COLO829 (cell line): ENCODE data around the gene NUDT1.

Source experiments
- DNase-seq: peaks from one replicate; pipeline ENCODE4 v3.0.0; 2012; ENCODE audit warnings: low spot score

NUDT1 gene

DNA sequence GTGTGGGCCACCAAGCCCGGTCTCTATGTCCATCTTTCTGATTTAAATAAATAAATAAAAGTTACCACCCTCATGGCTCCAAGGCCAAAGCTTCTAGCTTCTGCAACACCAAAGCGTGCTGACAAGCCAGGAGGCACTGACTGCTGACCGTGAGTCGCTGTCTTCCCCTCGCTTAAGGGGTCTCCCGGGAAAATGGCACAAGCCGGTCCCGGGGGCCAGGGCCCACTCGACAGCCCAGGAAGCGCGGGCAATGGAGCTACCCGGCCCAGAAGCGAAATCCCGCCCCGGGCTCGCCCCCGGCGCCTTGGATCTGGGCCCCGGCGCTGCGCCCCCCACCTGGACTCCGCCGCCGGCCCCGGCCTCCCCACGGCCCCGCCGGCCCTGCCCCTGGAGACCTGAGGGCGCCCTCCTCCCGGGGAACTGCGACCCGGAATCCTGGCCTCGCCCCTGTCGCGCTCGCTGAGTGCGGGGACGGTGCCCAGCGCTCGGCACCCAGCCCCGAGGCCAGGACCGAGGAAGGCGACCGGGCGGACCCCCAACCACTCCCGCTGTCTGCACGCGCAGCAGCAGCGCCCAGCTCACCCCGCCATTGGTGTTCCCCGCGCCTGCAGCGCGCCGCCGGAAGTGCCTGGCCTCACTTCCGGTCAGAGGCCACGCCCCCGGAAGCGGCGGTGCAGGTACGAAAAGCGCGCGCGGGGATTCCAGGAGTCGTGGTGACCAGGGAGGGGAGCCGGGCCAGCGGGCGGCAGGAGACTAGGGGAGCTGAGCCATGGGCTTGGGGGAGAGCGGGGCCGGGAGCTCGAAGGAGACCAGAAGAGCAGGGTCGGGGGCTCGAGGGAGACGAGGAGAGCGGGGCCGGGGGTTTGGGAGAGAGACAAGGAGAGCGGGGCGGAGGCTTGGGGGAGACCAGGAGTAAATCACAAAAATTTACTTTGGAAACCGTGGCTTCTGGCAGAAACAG, at the start of gene NUDT1, which contains the start of gene MRM2:
Gene NUDT1 (plus strand): TSS at position 647 of the 961 bp plus-strand sequence. CDS start 2,349 bp downstream, outside the sequence.
Gene MRM2 (minus strand): TSS at position 626 of the 961 bp plus-strand sequence. CDS start 36 bp downstream, at position 590.
- DNase-seq = peak; percentile 86

DNA sequence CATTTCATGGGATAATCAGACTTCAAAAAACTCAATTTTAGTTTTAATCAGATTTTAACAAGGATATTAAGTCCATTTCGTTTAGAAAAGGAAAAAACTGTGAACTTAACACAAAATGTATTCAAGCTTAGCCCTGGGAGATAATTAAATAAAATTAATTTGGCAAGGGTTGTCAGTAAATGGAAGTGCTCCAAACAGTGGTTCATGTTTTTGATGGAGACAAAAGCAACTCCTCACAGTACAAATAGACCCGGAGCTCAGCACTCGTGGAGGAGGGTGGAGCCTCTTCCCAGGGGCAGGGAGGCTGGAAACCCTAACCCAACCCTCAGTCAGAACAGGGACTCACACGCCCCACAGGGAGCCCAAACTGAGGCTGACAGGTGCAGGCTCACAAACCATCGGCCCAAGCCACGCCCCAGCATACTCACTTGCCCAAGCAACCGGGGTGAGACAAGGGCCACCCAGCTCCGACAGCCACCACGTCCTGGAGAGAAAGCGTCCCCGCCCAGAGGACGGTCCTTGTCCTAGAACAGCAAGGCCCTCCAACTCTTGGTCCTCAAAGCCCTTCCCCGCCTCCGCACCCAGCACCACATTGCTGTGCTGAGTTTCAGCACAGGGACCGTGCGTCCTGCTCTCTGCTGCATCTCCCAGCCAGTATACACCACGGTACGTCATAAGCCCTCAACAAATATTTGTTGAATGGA, 49.0 kb upstream of the NUDT1 start:
- DNase-seq = no peak

DNA sequence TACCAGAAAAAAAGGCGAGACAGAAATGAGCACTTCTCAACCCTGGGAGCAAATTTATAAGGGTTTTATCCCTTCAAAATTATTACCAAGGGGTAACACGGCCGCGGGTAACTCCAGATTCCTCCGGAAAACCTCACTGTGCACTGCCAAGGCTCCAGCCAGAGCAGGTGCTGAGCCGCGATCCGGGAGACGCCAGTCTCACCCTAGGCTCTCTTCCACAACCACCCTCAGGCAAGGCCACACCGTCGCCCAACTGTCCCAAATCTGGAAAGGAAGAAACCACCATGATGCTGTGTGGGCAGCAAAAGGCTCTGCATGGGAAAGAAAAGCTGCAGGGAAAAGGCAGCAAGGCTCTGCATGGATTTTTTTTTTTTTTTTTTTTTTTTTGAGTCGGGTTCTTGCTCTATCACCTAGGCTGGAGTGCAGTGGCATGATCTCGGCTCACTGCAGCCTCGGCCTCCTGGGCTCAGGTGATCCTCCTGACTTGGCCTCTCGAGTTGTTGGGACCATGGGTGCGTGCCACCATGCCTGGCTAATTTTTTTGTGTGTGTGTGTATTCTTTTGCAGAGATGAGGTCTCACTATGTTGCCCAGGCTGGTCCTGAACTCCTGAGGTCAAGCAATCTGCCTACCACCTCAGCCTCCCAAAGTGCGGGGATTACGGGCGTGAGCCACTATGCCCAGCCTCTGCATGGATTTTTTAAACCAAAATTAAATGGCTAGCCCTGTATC, 48.3 kb upstream of the NUDT1 start:
- no peak for DNase-seq

DNA sequence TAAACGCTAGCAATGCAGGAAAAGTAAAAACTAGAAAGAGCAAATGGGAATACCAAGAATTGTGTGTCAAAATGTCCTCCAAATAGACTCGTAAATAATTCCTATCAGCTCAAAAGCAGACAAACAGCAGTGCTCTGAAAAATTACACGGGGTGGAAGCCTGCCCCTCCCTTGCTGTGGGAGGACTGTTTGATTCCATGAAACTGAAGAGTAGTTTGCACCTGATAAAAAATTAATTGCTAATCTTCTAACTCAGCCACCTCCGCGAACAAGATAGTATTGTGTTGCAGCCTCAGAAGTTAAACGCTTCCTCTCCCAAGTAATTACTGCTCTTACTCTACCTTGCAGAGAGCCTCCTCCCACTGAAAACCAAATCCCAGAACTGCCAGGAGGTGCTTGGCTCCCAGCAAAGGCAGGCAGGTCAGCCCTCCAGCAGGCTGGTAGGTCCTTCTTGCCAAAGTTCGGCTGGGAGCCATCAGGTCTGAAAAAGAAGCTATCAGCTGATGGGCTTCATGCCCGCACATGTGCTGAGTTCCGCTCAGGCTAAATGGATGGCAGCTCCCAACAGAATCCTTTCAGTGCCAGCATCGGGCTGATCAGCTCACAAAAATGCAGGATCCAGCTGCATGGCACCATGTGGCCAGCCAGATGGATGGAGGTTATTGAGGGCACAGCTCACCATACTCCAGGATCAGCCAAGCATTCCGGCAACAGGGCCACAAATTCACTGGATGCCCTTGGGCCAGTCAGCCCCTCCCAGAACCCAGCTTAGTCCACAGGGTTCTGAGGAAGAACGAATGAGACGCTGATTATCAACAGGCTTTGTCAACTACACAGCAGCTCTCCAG, 46.4 kb upstream of the NUDT1 start:
- DNase-seq = no peak

DNA sequence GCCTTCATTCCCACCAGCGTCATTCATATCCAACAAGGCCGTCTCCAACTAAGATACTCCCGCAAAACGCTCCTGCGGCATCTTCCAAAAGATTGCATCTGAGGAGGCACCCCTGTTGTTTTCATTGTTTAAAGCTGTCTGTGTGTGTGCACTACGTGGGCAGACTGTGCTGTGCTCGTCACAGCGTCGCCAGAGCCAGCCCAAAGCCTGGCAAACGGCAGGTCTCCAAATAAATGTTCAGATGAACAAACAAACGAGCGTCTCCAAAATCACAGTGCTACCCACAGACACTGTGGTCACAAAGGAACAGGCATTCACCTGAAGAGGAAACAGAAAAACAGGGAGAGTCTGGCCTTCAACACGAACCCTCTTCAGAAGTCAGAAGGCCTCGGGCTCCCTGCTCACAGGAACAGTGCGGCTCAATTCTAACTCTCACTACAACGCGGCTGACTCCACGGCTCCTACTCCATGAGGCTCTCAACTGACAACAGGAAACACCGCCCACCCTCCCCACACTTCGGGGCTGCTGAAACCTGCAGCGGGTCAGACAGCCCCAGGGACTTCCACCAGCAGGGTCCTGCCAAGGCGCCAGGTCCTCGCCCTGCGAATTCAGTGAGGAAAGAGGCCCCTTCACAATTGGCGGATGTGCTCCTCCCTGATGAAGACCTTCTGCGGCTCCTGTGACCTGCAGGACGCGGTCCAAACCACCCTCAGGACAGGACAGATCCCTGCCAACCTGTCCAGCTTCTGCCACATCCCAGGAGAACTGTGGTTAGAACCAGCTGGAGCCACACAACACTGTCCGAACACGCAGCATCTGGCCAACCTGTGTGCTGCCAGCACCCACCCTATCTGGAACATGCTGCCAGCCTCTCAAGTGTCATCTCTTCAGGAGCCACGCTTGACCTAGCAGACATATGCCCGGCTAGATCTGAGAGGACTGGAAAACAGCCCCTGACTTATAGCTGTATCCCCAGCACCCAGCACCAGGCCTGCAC, 45.3 kb upstream of the NUDT1 start:
- no peak for DNase-seq

DNA sequence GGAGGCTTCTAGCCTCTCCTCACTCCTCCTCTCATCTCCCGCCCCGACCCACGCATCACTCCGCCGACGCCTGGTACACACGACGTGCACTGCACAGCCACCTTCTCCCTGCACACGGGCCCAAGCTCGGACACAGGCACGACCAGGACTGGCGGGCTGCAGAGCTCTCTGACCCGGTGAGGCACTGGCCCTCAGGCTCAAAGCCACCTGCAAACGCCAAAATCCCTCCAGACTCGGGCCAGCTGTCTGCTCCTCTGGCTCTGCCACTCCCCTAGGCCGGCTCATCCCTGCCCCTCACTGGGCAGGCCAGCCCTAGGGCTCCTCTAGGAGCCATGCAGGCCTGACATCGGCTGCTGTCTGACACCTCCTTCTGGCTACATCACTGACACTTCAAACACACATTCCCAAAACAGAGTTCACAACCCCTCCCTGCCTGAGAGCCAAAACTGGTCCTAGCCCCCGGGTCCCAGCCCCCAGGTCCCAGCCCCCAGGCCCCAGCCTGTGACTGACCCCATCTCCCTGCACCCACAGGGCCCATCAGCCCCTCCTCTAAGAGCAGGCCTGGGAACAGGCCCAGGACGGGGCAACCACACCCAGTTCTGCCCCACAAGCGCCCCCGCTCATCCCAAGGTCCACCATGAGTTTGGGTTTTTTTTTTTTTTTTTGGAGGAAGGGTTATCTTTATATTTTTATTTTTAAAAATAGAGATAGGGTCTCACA, 44.4 kb upstream of the NUDT1 start:
- no peak for DNase-seq

DNA sequence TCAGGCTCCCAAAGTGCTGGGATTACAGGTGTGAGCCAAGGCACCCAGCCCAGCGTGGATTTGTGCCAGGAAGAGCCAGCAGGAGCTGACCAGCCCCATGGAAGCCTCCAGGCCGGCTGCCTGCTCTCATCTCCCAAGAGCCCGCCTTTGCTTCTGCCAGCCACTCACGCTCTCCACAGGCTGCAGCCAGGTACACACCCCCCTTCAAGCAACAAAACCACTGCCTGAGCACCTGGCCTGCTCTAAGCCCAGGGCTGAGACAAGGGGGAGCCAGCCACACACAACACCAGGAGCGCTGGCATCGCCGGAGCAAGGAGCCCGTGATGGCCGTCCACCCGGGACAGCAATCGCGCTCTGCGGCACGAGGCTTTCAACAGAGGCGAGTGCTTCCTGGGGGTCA, 43.8 kb upstream of the NUDT1 start:
- no peak for DNase-seq

DNA sequence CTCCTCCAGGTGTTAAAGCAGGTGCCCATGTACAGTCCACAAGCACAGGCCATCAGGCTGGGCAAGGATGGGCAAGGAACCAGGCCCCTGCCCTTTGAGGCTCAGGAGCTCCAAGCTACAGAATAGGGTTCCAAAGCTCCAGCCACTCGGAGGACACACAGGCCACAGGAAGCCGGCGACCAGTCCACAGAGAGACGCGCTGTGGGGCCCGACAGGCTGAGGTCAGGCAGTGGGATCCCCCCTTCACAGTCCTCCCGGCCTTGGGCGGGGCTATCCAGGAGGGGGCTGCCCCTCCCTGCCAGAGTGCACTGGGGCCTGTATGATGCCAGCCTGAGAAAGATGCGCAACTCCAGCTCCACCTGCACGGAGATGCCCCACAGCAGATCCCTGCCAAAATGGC, 43.3 kb upstream of the NUDT1 start:
- DNase-seq = no peak

DNA sequence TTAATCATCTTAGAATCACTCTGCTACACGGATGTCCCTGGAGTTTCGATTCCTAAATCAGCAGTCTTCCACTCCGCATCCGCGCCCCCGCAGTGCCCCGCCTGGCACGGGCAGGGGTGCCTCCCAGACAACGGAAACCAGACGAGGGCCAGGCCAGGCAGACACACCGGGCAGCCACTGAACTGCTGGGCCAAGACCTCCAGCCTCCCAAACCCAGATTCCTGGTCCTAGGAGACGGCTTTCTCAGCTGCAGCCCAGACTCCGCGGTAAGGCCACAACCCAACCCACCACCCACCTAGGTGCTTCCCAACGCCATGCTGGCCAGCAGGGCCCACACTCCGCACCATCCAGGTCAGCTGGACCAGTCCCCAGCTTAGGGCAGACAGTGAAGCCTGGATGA, 42.5 kb upstream of the NUDT1 start:
- DNase-seq = no peak

DNA sequence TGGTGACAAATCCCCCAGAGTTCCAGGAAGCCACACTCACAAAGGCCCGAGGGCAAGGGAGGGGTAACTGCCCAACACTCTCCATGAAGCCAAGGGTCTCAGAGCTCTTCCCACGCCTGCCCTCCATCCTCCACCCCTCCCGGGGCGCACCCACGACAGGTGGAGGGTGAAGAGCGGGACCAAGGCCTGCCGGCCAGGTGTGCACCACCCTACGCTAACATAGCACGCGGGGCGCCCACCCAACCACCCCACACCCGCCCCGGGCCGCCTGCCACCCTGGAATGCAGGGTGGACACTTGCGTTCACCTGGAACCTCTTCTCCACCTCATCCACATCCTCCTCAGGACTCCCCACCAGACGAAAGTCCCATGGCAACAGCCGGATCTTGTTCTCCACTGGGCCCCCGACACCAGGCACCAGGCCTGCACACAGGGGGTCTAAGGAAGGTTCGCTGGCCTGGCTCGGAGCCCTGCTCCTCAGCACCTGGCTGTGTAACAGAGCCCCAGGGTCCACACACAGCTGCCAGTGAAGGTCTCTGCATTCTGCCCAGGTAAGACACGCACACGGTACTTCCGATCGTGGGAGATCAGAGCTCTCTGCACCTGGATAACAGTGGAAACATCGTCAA, 42.0 kb upstream of the NUDT1 start:
- DNase-seq = no peak

DNA sequence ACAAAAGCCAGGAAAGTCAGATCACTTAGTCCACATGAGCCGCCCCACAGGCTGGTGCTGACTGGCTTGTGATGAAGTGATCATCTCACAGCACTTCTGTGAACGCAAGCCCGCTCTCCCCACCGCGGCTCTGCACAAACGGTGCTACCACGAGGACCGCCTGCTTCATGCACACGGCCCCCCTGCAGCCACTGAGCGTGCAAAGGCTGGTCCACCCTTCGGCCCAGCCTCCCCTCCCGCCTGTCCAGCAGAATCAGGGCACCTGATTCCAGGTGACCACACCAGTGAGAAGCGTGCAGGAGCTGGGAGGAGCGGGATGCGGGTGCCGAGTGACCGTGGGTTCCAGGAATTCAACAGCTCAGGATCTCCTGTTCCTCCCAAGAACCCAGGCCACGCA, 41.4 kb upstream of the NUDT1 start:
- DNase-seq = no peak

DNA sequence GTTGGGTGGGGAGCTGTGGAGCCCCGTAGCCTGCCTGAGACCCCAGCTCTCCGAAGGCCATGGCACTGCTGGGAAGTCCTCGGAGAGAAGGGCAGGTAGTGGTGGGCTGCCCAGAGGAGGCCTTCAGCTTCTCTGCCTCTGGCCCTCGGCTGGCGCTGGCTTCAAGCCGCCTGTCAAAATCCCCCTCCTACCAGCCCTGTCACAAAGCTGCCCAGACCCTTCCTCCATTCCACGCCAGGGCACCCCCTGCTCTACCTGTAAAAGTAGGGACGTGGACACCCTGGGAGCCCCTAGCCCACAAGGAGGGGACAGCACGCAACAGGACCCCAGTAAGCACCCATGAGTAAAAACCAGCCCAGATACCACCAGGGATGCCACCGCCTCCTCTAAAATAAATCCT, 40.9 kb upstream of the NUDT1 start:
- no peak for DNase-seq

DNA sequence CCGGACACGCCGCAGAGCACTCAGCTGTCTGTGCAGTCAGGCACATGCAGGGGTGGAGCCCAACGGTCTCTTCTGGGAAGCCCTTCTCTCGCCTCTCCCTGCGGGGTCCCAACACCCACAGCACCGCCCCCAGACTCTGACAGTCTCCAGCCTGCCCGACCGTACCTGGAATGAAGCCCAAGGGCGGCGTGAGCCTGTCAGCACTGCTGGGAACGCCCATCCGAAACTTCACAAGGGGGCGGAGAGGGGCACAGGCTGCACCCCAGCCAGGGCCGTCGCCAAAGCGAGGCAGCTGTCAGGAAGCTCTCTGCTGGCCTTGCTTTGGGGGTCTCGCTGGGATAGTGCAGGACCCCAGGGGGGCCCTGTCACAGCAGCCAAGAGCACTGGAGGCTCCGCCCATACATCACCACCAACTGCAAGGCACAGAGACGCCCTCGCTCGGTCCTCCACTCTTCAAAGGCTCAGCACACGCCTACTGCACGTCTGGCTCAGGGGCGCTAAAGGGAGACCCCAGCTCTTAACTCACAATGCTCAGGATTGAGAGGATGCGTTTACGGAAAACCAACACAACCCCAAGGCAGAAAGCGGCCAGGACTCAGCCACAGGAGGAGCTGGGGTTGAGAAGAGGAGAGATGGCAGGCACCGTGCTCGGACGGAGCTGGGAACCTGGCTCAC, 40.2 kb upstream of the NUDT1 start:
- DNase-seq = no peak

DNA sequence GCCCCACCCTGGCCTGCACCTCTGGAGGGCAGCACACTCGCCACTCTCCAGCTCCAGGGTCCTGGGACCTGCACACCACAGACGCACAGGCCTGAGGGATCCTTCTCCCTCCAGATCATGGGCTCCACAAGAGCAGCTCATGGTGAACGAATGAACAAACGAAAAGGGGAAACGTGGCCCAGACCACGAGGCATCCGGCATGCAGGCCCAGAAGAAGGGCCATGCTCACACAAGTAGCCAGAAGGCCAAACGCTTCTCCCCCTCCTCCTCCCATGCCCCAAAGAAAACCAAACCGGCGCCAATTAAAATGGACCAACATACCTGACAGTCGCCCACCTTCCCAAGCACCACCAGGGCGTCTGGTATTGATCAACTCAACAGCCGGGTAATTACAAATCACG, 39.7 kb upstream of the NUDT1 start:
- DNase-seq = no peak

DNA sequence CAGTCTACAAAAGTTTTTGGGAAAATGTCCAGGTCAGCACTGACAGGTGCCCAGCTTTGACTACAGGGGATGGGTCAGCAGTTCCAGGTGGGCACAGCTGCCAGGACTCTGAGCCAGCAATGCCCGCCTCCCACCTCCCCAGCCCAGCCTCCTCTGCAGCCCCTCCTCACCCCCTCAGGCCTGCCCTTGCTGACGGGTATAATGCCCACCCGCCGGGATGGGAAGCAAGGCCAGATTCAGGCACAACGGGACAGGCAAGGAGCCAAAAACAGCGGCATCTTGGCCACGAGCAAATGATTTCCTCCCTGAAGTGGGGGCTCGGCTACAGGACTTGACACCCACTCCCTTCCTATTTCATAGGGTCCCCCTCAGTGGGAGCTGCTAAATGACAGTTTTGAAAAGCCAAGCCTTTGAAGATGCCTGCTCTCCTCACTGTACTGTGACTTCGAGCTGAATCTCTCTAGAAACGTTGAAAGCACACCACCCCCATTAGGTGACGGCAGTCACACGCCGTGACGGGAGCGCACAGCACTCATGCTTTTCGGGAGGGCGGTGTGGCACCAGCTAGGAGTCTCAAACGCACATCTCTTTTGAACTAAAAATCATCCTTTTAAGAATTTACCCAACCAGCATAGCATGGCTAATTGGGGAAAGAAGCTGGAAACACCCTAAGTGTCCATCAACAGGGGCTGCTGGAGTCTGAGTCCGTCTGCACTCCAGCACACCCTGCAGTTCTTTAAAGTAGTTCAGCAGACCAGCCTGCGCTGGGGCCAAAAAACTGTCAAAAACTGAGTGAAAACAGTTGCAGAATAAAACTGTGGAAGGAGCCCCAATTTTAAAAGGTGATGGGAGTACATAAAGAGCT, 38.9 kb upstream of the NUDT1 start:
- DNase-seq = no peak

DNA sequence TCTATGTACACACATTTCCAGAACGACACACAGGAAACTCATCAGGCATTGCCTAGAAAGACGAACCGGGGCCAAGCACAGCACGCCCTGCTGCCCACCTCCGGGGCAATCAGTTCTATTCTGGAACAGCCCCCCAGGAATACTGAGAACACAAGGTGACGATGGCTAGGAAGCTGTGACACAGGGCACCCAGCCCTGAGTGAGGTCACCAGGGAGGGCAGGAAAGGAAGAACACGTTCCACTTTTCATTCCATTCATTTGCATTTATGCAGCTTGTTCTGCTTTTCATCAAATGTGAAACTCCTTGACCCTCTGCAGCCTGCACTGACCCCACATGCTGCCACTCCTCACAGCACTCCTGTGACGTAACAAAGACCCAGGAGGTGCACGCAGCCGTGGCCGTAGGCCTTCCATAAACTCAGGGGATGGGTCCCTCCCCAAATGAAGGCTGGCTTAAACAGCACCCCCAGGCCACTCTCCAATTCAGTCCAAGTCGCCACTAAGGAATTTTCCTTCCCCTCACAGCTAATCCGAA, 38.2 kb upstream of the NUDT1 start:
- DNase-seq = no peak

DNA sequence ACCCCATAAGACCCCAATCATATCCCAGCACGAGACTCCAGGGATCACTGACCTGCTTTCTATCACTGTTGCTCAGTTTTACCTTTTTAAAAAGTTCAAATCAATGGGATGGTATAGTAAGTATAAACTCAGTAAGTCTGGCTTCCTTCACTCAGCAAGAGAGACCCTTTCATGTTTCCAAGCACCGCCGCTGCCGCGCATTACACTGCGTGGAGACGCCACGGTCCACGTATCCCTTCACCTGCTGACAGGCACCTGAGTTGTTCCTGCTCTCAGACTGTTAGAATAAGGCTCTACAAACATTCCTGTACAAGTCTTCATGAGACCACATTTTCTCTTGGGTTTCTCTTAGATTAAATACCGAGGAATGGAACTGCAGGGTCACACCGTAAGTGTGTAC, 37.6 kb upstream of the NUDT1 start:
- DNase-seq = no peak
